GM12878 (cell line): ENCODE measurements around the gene ARL14EP. TPM values are rescaled to one million over a fixed set of nuclear protein-coding genes. Genes with fewer than 3 reads are reported as not detected.

Experiments
- ATAC-seq: fragments of 200-7000 bp; cut with Tn5 transposase; 3 replicates; pipeline ENCODE4 v1.9.1; 2020; ENCODE audit warnings: mild to moderate bottlenecking, moderate library complexity
- BruUV-seq: library from RNA; stranded (reverse); fragments of 400-500 nt; replicated peaks from 2 replicates; lab custom pipeline; 2021; lab: Mats Ljungman, UMichigan
- CTCF ChIA-PET: fragments of 300-600 bp; sonication (Branson Sonifier 250); formaldehyde crosslinking; extraction: SDS; loops from one replicate; lab custom pipeline; 2021; ENCODE audit warnings: inconsistent platforms; lab: Yijun Ruan, JAX
- POLR2A ChIA-PET: fragments of 350-600 bp; formaldehyde crosslinking; extraction: SDS; loops from one replicate; lab custom pipeline; 2021; ENCODE audit warnings: inconsistent platforms; lab: Charles Lee
- RAD21 ChIA-PET: fragments of 300-600 bp; sonication (Branson Sonifier 250); formaldehyde crosslinking; loops from one replicate; lab custom pipeline; 2023; ENCODE audit warnings: antibody characterized with exemption; ENCODE audit not compliant: unreplicated experiment; lab: Charles Lee
- SMC1A ChIA-PET: fragments of 300-600 bp; sonication (Branson Sonifier 250); formaldehyde crosslinking; loops from one replicate; lab custom pipeline; 2023; ENCODE audit not compliant: unreplicated experiment, uncharacterized antibody; lab: Charles Lee
- DNase-seq: peaks from one replicate; pipeline ENCODE4 v3.0.0-alpha.2; 2011; ENCODE audit warnings: low read depth, low spot score
- FAIRE-seq: peaks from 3 replicates; lab custom pipeline; 2011; peaks lifted over from hg19 to GRCh38; lab: Jason Lieb, UNC
- H2AFZ ChIP-seq: 2 replicates; pipeline ENCODE4 v1.6.0; 2011; ENCODE audit warnings: low read depth, low read length, control low read depth; ENCODE audit not compliant: control insufficient read depth
- H3K27ac ChIP-seq: 2 replicates; pipeline ENCODE4 v1.5.1; 2011; ENCODE audit warnings: control low read depth; ENCODE audit not compliant: control insufficient read depth, insufficient read depth
- H3K27me3 ChIP-seq, 2 experiments: replicated peaks in 1 of 2; 2 replicates each; pipeline versions ENCODE4 v1.6.0 to v1.6.1; 2011; ENCODE audit warnings: low read length in 1 of 2; ENCODE audit not compliant: control insufficient read depth in 2 of 2, insufficient read depth in 2 of 2
- H3K36me3 ChIP-seq, 2 experiments: 2 replicates each; pipeline ENCODE4 v1.5.1; 2011; ENCODE audit warnings: low read length in 1 of 2; ENCODE audit not compliant: control insufficient read depth in 2 of 2, insufficient read depth in 2 of 2
- H3K4me1 ChIP-seq: 2 replicates; pipeline ENCODE4 v1.6.1; 2011; ENCODE audit warnings: mild to moderate bottlenecking, low read length, moderate library complexity, mixed read lengths; ENCODE audit not compliant: control insufficient read depth, insufficient read depth
- H3K4me2 ChIP-seq: 2 replicates; pipeline ENCODE4 v1.6.0; 2011; ENCODE audit warnings: control low read depth; ENCODE audit not compliant: control insufficient read depth, insufficient read depth
- H3K4me3 ChIP-seq: fragments of 200-600 bp; sonication (generic); 2 replicates; pipeline ENCODE4 v1.5.1; 2016
- H3K79me2 ChIP-seq: 2 replicates; pipeline ENCODE4 v1.6.0; 2011; ENCODE audit warnings: low read length; ENCODE audit not compliant: control insufficient read depth, insufficient read depth
- H3K9ac ChIP-seq: 2 replicates; pipeline ENCODE4 v1.8.0; 2011; ENCODE audit warnings: low read length, control low read depth, mixed read lengths; ENCODE audit not compliant: control insufficient read depth, insufficient read depth
- H3K9me3 ChIP-seq: replicated peaks from 3 replicates; pipeline ENCODE4 v1.5.1; 2011; ENCODE audit warnings: mild to moderate bottlenecking, low read length; ENCODE audit not compliant: control insufficient read depth, insufficient read depth
- H4K20me1 ChIP-seq: 2 replicates; pipeline ENCODE4 v1.6.0; 2011; ENCODE audit not compliant: control insufficient read depth, insufficient read depth
- BACH1 ChIP-seq: fragments of 450-650 bp; IDR thresholded peaks from 2 replicates; pipeline ENCODE4 v1.6.1; 2017; ENCODE audit warnings: mild to moderate bottlenecking, borderline replicate concordance
- BCL3 ChIP-seq: IDR thresholded peaks from 2 replicates; pipeline ENCODE4 v1.6.1; 2011; ENCODE audit warnings: borderline replicate concordance, low read depth, mild to moderate bottlenecking, moderate library complexity, low read length; ENCODE audit not compliant: insufficient read depth, poor library complexity, severe bottlenecking
- CBFB ChIP-seq: IDR thresholded peaks from 2 replicates; pipeline ENCODE4 v1.6.1; 2016; ENCODE audit warnings: antibody characterized with exemption, low read depth
- EGR1 ChIP-seq, 2 experiments: IDR thresholded peaks; 1 replicate in 1 of 2; 2 replicates in 1 of 2; pipeline ENCODE4 v1.6.1; 2011 to 2012; ENCODE audit warnings: low read depth in 2 of 2, low read length in 2 of 2, borderline replicate concordance in 1 of 2, mild to moderate bottlenecking in 1 of 2, moderate library complexity in 1 of 2
- HSF1 ChIP-seq: fragments of 150-350 bp; IDR thresholded peaks from 2 replicates; pipeline ENCODE4 v1.6.1; 2014; ENCODE audit warnings: mild to moderate bottlenecking, low read depth, low read length
- JUNB ChIP-seq: IDR thresholded peaks from 2 replicates; pipeline ENCODE4 v1.6.1; 2016; ENCODE audit warnings: antibody characterized with exemption, mild to moderate bottlenecking
- NR2C1 ChIP-seq: fragments of 450-650 bp; IDR thresholded peaks from 2 replicates; pipeline ENCODE4 v1.6.1; 2017; ENCODE audit warnings: antibody characterized with exemption, mild to moderate bottlenecking, moderate library complexity
- PAX5 ChIP-seq: IDR thresholded peaks from 2 replicates; pipeline ENCODE4 v1.6.1; 2011; ENCODE audit warnings: low read depth, low read length, borderline replicate concordance
- PML ChIP-seq: IDR thresholded peaks from 2 replicates; pipeline ENCODE4 v1.6.1; 2012; ENCODE audit warnings: low read length, inconsistent platforms
- SP1 ChIP-seq: IDR thresholded peaks from one replicate; pipeline ENCODE4 v1.6.1; 2011; ENCODE audit warnings: low read depth, low read length
- SREBF1 ChIP-seq: IDR thresholded peaks from 2 replicates; pipeline ENCODE4 v1.6.1; 2012; ENCODE audit warnings: mild to moderate bottlenecking, low read length
- STAT1 ChIP-seq: fragments of 450-650 bp; conservative IDR thresholded peaks from 2 replicates; pipeline ENCODE4 v1.6.1; 2014; ENCODE audit warnings: antibody characterized with exemption, mild to moderate bottlenecking
- TCF12 ChIP-seq: IDR thresholded peaks from 2 replicates; pipeline ENCODE4 v1.6.1; 2011; ENCODE audit warnings: low read depth, mild to moderate bottlenecking, low read length
- ZNF207 ChIP-seq: fragments of 450-650 bp; IDR thresholded peaks from 2 replicates; pipeline ENCODE4 v1.6.1; 2014; ENCODE audit warnings: antibody characterized with exemption, mild to moderate bottlenecking, borderline replicate concordance
- ZNF217 ChIP-seq: fragments of 450-650 bp; IDR thresholded peaks from 2 replicates; pipeline ENCODE4 v1.6.1; 2017; ENCODE audit warnings: antibody characterized with exemption, mild to moderate bottlenecking
- WGBS: methylation state at CpG from one replicate; pipeline ENCODE4 v1.1.6; 2016; ENCODE audit warnings: low lambda C conversion rate; ENCODE audit not compliant: insufficient replicate concordance, insufficient coverage; ENCODE audit errors: missing lambda C conversion rate; 5-methylcytosine and 5-hydroxymethylcytosine counted together
- in situ Hi-C: fragments of 300-500 bp; cut with MboI; formaldehyde crosslinking; loops from 9 replicates; pipeline ENCODE4 v1.14.3; 2018; ENCODE audit warnings: mixed read lengths
- intact Hi-C: fragments of 100-400 bp; cut with micrococcal nuclease; formaldehyde crosslinking; loops from one replicate; pipeline ENCODE4 v1.14.2; 2022; ENCODE audit not compliant: unreplicated experiment
- polyA plus RNA-seq, 11 experiments: library from polyadenylated mRNA; depleted of rRNA in 4 of 11; unstranded in 6 of 11; stranded (reverse) in 5 of 11; fragments of >200 nt; fragmentation: Nextera tagmentation in 4 of 11; fragmentation: Illumina TruSeq in 1 of 11; extraction: Ambion mirVana in 4 of 11; extraction: Trizol in 1 of 11; gene quantifications; 1 replicate in 1 of 11; 2 replicates in 10 of 11; pipeline versions ENCODE4 v1.2.1 to v1.2.3, GENCODE V29; 2011 to 2016; ENCODE audit warnings: inconsistent platforms in 2 of 11, missing spikeins in 2 of 11, low read depth in 1 of 11
- total RNA-seq, 4 experiments: library from RNA; depleted of rRNA in 3 of 4; stranded (reverse); fragments of >200 nt in 3 of 4; fragmentation: Illumina TruSeq in 1 of 4; extraction: Trizol in 1 of 4; gene quantifications; 2 replicates each; pipeline versions ENCODE4 v1.2.1 to v1.2.3, GENCODE V29; 2013 to 2021
- TF ChIP-seq, protein P1 (sequence below): fragments of 450-650 bp; IDR thresholded peaks from 2 replicates; pipeline ENCODE4 v1.6.1; 2014; ENCODE audit warnings: mild to moderate bottlenecking

The ARL14EP gene
- total and polyA plus RNA-seq, 10 of the 15 experiments (the other 5 are each of a cell fraction or from before 2014, with no cell fraction given): 18.1 to 59.8 (median 42.8) TPM

GRCh38 chr11:30348035-30348434 is 25.1 kb downstream of the ARL14EP start:
- ChIA-PET SMC1A (interaction anchor here (1.2 kb wide), 1 partner anchor 566 kb away, joined by 4 read pairs; no protein-coding TSS in a partner anchor), RAD21 (no interaction called here)
- BruUV-seq: no TSS peak
- Histone ChIP-seq H3K4me1 (peaks cover 14% of the 10 kb centered on the region), H3K9me3 (no peaks in the 10 kb centered on the region), H4K20me1 (no peaks in the 10 kb centered on the region), H2AFZ (no peak overlapping the region), H3K27ac (no peak overlapping the region), H3K9ac (no peak overlapping the region)
- in situ Hi-C loops: loop anchor here (25.0 kb wide), 1 partner anchor 1739 kb away; the partner anchor contains the start of gene RCN1
- no peak for TF ChIP-seq ZNF217
- no peak for TF ChIP-seq PML
- no peak for TF ChIP-seq TCF12
- no peak for TF ChIP-seq JUNB
- no peak for TF ChIP-seq SREBF1
- no peak for TF ChIP-seq SP1
- no peak for TF ChIP-seq CBFB
- TF ChIP-seq EGR1 (IDR thresholded peaks at IDR 0.05; ENCODE audit: borderline replicate concordance in 1 of 2, low read depth in 2 of 2, low read length in 2 of 2): no peak
- TF ChIP-seq, all 136 proteins: peak for 0
- H3K27me3 ChIP-seq: no peaks in the 10 kb centered on the region; a peak in 1 of 4 replicates
- H3K4me2 ChIP-seq: no peak overlapping the region
- intact Hi-C loops: loop anchor here (10.0 kb wide), 1 partner anchor 307 kb away; no protein-coding TSS in a partner anchor
- H3K4me3 ChIP-seq: no peak overlapping the region
- ChIA-PET POLR2A (interaction anchor here (1.0 kb wide), 1 partner anchor 30 kb away, joined by 3 read pairs; no protein-coding TSS in a partner anchor), CTCF (interaction anchor here (1.6 kb wide), 1 partner anchor 570 kb away, joined by 5 read pairs; no protein-coding TSS in a partner anchor)
- H3K36me3 ChIP-seq: no peaks in the 10 kb centered on the region
- ATAC-seq (no peak), DNase-seq (no peak), FAIRE-seq (no peak)
- no peaks in the 10 kb centered on the region for H3K79me2 ChIP-seq

GRCh38 chr11:30349885-30350284 is 27.0 kb downstream of the ARL14EP start:
- no peaks in the 10 kb centered on the region for H4K20me1 ChIP-seq
- intact Hi-C loops: loop anchor here (10.0 kb wide), 1 partner anchor 305 kb away; no protein-coding TSS in a partner anchor
- ChIA-PET RAD21 (no interaction called here), POLR2A (no interaction called here), SMC1A (no interaction called here), CTCF (interaction anchor here (1.4 kb wide), 1 partner anchor 10 kb away, joined by 3 read pairs; no protein-coding TSS in a partner anchor)
- no peaks in the 10 kb centered on the region for H3K9me3 ChIP-seq
- BruUV-seq: no TSS peak
- H3K4me3 ChIP-seq: no peak overlapping the region
- H3K4me2 ChIP-seq: no peak overlapping the region
- H3K79me2 ChIP-seq: no peaks in the 10 kb centered on the region
- no peak for ATAC-seq
- no peaks in the 10 kb centered on the region for H3K36me3 ChIP-seq
- no peak for FAIRE-seq
- in situ Hi-C loops: loop anchor here (5.0 to 25.0 kb wide), 2 partner anchors 567 to 1737 kb away; partner anchors contain the start of gene RCN1
- DNase-seq: no peak
- no peak overlapping the region for H3K9ac ChIP-seq
- no peak overlapping the region for H3K27ac ChIP-seq
- H3K4me1 ChIP-seq: no peaks in the 10 kb centered on the region
- WGBS: 86% methylated on average over 3 of the region's 3 CpGs
- no peak overlapping the region for H2AFZ ChIP-seq
- no peaks in the 10 kb centered on the region; a peak in 1 of 4 replicates for H3K27me3 ChIP-seq
- TF ChIP-seq, protein P1, sequence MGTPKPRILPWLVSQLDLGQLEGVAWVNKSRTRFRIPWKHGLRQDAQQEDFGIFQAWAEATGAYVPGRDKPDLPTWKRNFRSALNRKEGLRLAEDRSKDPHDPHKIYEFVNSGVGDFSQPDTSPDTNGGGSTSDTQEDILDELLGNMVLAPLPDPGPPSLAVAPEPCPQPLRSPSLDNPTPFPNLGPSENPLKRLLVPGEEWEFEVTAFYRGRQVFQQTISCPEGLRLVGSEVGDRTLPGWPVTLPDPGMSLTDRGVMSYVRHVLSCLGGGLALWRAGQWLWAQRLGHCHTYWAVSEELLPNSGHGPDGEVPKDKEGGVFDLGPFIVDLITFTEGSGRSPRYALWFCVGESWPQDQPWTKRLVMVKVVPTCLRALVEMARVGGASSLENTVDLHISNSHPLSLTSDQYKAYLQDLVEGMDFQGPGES: no peak
- TF ChIP-seq ZNF207 (no peak), NR2C1 (no peak), PAX5 (no peak), STAT1 (no peak), BCL3 (no peak), BACH1 (no peak), HSF1 (no peak)
